Esophagus squamous epithelium (tissue), 5 donors: Measurements from ENCODE around the gene CLDN7. TPM values are rescaled to one million over a fixed set of nuclear protein-coding genes. Genes with fewer than 3 reads are reported as not detected.

Experiments used
- DNase-seq: peaks from one replicate; lab custom pipeline; 2025; lab: John Stamatoyannopoulos, UW
- H3K27ac ChIP-seq, 4 donors: fragments of 200-600 bp; sonication (generic); one replicate each; pipeline ENCODE4 v1.5.1; 2016 to 2019; ENCODE audit warnings: mild to moderate bottlenecking in 1 of 4
- H3K27me3 ChIP-seq, 4 donors: fragments of 200-600 bp; sonication (generic); 1 replicate in 3 of 4; 2 replicates in 1 of 4; pipeline versions ENCODE4 v1.5.1 to v1.6.0; 2017 to 2021; ENCODE audit warnings: antibody characterized with exemption in 1 of 4
- H3K36me3 ChIP-seq, 3 donors: fragments of 200-600 bp; sonication (generic); one replicate each; pipeline ENCODE4 v1.5.1; 2016 to 2019
- H3K4me1 ChIP-seq, 3 donors: fragments of 200-600 bp; sonication (generic); one replicate each; pipeline ENCODE4 v1.5.1; 2017 to 2019
- H3K4me3 ChIP-seq, 4 donors: fragments of 200-600 bp; sonication (generic); 1 replicate in 3 of 4; 2 replicates in 1 of 4; pipeline ENCODE4 v1.5.1; 2016 to 2019; ENCODE audit warnings: mild to moderate bottlenecking in 2 of 4, moderate library complexity in 1 of 4
- H3K9me3 ChIP-seq, 3 donors: fragments of 200-600 bp; sonication (generic); one replicate each; pipeline ENCODE4 v1.5.1; 2016 to 2019
- POLR2A ChIP-seq, 4 donors: fragments of 450-650 bp; IDR thresholded peaks; one replicate each; pipeline ENCODE4 v1.6.1; 2017; ENCODE audit warnings: antibody characterized with exemption in 4 of 4, mild to moderate bottlenecking in 4 of 4, moderate library complexity in 3 of 4
- WGBS, 2 donors: methylation state at CpG; one replicate each; pipeline ENCODE4 v1.1.5; 2018; 5-methylcytosine and 5-hydroxymethylcytosine counted together
- intact Hi-C: fragments of 100-400 bp; cut with DNase I; formaldehyde crosslinking; loops from one replicate; pipeline ENCODE4 v1.15.0; 2022
- total RNA-seq, 4 donors: library from RNA; depleted of rRNA; stranded (reverse); fragments of >200 nt; gene quantifications; one replicate each; pipeline ENCODE4 v1.1.0, GENCODE V29; 2016
- TF ChIP-seq, protein P1 (sequence below), 6 experiments: fragments of 450-650 bp in 4 of 6; fragments of 200-600 bp in 2 of 6; sonication (generic) in 2 of 6; IDR thresholded peaks; one replicate each; pipeline ENCODE4 v1.5.1; 2016 to 2019; ENCODE audit warnings: antibody characterized with exemption in 6 of 6, mild to moderate bottlenecking in 4 of 6, moderate library complexity in 4 of 6
- donor health status: DM: yes; HTN: yes; CAD: no.

Gene CLDN7
- total RNA-seq, 4 donors from 2014 or later = 172 to 411 (median 208) TPM

DNA sequence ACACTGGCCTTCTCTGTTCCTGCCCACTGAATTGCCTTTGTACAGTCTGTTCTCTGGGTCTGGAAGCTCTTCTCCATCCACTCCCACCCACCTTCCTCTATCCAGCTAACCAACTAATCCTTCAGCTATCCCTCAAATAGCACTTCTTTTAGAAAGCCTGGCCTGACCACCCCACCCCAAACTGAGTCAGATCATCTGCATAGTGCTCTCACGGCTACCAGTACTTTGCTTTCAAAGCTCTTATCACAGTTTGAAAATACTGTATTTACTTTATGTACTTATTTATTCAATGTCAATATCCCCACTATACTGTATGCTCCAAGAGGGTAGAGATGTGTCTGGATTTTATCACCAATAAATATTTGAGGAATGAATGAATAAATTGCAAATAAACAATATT, 4.5 kb upstream of the CLDN7 start:
- 20 to 53% methylated on average over 1 of the region's 1 CpG for WGBS, 2 donors
- Histone ChIP-seq H3K36me3 (no peaks in the 10 kb centered on the region), H3K27ac (no peak overlapping the region), H3K4me1 (peaks cover 8 to 35% (median 12%) of the 10 kb centered on the region in 3 donors), H3K27me3 (peaks cover 0 to 61% (median 4%) of the 10 kb centered on the region in 4 donors), H3K9me3 (no peaks in the 10 kb centered on the region), H3K4me3 (no peak overlapping the region)
- DNase-seq = no peak
- TF ChIP-seq, protein P1, sequence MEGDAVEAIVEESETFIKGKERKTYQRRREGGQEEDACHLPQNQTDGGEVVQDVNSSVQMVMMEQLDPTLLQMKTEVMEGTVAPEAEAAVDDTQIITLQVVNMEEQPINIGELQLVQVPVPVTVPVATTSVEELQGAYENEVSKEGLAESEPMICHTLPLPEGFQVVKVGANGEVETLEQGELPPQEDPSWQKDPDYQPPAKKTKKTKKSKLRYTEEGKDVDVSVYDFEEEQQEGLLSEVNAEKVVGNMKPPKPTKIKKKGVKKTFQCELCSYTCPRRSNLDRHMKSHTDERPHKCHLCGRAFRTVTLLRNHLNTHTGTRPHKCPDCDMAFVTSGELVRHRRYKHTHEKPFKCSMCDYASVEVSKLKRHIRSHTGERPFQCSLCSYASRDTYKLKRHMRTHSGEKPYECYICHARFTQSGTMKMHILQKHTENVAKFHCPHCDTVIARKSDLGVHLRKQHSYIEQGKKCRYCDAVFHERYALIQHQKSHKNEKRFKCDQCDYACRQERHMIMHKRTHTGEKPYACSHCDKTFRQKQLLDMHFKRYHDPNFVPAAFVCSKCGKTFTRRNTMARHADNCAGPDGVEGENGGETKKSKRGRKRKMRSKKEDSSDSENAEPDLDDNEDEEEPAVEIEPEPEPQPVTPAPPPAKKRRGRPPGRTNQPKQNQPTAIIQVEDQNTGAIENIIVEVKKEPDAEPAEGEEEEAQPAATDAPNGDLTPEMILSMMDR (IDR thresholded peaks at IDR 0.05) = no peak
- TF ChIP-seq POLR2A (IDR thresholded peaks at IDR 0.05) = no peak
- intact Hi-C loops = no loop called here

DNA sequence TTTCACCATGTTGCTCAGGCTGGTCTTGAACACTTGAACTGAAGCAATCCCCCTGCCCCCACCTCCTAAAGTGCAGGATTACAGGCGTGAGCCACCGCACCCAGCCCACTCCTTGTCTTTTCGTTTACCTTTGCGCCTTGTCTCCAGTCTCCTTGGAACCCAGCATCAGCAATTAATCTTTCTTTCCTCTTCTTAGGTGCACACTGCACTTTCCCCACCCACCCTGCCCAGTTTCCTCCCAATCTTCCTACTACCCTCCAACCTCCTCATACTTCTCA, 1.5 kb upstream of the CLDN7 start:
- H3K36me3 ChIP-seq = peaks cover 0 to 20% (median 4%) of the 10 kb centered on the region in 3 donors
- H3K9me3 ChIP-seq = no peaks in the 10 kb centered on the region
- peaks cover 19 to 65% (median 23%) of the 10 kb centered on the region in 3 donors for H3K4me1 ChIP-seq
- H3K27me3 ChIP-seq = peaks cover 0 to 60% (median 4%) of the 10 kb centered on the region in 4 donors
- intact Hi-C loops = no loop called here
- 30 to 46% methylated on average over 4 of the region's 4 CpGs for WGBS, 2 donors
- no peak for TF ChIP-seq POLR2A (IDR thresholded peaks at IDR 0.05)
- TF ChIP-seq, protein P1 (IDR thresholded peaks at IDR 0.05) = no peak
- peak overlapping the region in 3 of 4 donors; percentile 58 to 84 (median 74) for H3K4me3 ChIP-seq
- no peak for DNase-seq
- peak overlapping the region; percentile 84 to 99 (median 95) for H3K27ac ChIP-seq

DNA sequence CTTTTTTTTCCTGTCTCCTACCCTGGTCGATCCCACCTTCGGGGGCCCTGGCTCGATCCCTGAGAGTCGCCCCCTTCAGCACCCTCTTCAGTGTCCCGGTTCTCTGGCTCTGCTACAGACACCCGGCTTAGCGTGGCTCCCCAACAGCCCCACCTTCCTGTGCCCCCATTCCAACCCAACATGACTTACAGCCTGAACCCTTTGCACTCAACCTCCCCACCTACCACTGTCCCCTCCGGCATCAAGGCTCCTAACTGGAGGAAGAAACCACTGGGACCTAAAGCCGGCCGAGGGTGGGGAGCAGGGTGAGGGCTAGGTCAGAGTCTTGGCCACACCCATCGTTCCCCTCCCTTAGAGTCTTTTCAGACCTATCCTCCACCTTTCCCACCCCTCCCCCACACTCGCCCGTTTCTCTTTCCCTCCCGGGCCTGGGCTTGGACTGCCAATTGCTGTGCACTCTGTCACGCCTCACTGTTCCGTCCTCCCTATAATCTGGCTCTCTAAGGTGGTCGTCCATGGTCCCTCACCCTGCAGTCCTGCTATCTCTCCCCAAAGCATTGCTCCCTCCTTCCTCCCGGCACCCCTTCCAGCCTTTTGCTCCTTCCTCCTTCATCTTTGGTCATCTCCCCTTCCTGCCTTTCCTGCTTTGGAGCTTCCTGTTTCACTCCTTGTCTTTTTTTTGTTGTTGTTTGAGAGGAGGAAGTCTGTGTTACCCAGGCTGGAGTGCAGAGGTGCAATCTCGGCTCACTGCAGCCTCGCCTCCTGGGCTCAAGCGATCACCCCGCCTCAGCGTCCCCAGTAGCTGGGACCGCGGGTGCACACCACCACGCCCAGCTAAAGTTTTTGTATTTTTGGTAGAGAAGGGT, 890 bp upstream of the CLDN7 start:
- peaks cover 20 to 68% (median 23%) of the 10 kb centered on the region in 3 donors for H3K4me1 ChIP-seq
- H3K9me3 ChIP-seq = no peaks in the 10 kb centered on the region
- peaks cover 0 to 59% (median 4%) of the 10 kb centered on the region in 4 donors for H3K27me3 ChIP-seq
- 8 to 12% methylated on average over 25 to 26 of the region's 26 CpGs for WGBS, 2 donors
- DNase-seq = no peak
- H3K4me3 ChIP-seq = peak overlapping the region; percentile 58 to 84 (median 69)
- peak in 1 of 4 donors; percentile 6 for TF ChIP-seq POLR2A (IDR thresholded peaks at IDR 0.05)
- TF ChIP-seq, protein P1 (IDR thresholded peaks at IDR 0.05) = no peak
- H3K27ac ChIP-seq = peak overlapping the region; percentile 84 to 99 (median 95)
- H3K36me3 ChIP-seq = peaks cover 0 to 26% (median 4%) of the 10 kb centered on the region in 3 donors
- intact Hi-C loops = no loop called here

DNA sequence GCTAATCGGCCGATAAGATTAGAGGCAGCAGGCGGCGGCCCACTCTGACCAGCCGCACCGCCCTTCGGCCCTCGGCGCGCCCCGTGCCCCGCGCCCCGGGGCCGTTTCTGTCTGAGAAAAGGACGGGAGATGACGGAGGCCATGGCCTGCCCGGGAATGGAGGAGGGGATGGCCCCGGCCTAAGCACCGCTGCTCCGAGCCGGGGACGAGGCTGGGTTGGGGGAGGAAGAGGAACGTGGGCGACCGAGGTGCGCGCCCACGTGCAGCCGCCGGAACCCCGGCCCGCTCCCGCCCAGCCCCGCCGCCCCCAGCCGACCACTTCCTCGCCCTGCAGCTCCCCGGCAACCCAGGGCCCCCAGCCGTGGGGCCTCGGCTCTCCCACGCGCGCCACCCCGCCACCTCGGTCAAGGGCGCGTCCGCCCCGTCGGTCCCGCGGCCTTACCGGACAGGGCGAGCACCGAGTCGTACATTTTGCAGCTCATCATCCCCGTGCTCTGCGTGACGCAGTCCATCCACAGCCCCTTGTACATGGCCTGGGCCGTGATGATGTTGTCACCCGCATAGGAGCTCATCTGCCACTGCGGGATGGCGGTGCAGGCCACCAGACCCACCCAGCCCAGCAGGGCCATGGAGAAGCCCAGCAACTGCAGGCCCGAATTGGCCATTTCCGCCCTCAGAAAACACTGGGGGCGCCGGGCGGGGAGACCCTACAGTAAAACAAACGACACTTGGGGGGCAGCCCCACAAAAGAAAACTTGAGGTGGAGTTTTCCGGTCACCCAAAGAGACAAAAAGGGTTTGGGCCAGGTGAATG, 693 bp downstream of the CLDN7 start:
- H3K9me3 ChIP-seq = no peaks in the 10 kb centered on the region
- H3K27me3 ChIP-seq = peaks cover 0 to 52% (median 4%) of the 10 kb centered on the region in 4 donors
- peak overlapping the region; percentile 89 to 99 (median 95) for H3K27ac ChIP-seq
- WGBS, 2 donors = 4 to 41% methylated on average over 5 to 7 of the region's 71 CpGs
- H3K4me3 ChIP-seq = peak overlapping the region; percentile 58 to 84 (median 69)
- H3K36me3 ChIP-seq = peaks cover 10 to 41% (median 12%) of the 10 kb centered on the region in 3 donors
- TF ChIP-seq, protein P1 (IDR thresholded peaks at IDR 0.05) = no peak
- no peak for TF ChIP-seq POLR2A (IDR thresholded peaks at IDR 0.05)
- peaks cover 20 to 68% (median 23%) of the 10 kb centered on the region in 3 donors for H3K4me1 ChIP-seq
- DNase-seq = no peak
- intact Hi-C loops = no loop called here
